K562 (cell line): ENCODE data around the gene ADCY9. TPM values are rescaled to one million over a fixed set of nuclear protein-coding genes. Genes with fewer than 3 reads are reported as not detected.

ENCODE experiments used
- ADNP ChIP-seq: fragments of 200-800 bp; sonication (Bioruptor generic); IDR thresholded peaks from 2 replicates; pipeline ENCODE4 v1.6.1; 2016; ENCODE audit warnings: missing genetic modification characterization, missing compliant biosample characterization
- CBX2 ChIP-seq: fragments of 200-600 bp; sonication (generic); IDR thresholded peaks from one replicate; pipeline ENCODE4 v1.6.1; 2012; ENCODE audit warnings: mild to moderate bottlenecking, low read length, inconsistent platforms; ENCODE audit not compliant: insufficient read depth, poor library complexity, severe bottlenecking
- CCNT2 ChIP-seq: IDR thresholded peaks from 2 replicates; pipeline ENCODE4 v1.6.1; 2011; ENCODE audit warnings: borderline replicate concordance, low read depth, mild to moderate bottlenecking, moderate library complexity, mixed read lengths, low read length; ENCODE audit not compliant: insufficient read length; ENCODE audit errors: extremely low read depth
- CTCF ChIP-seq, 3 experiments: IDR thresholded peaks in 2 of 3; conservative IDR thresholded peaks in 1 of 3; 2 replicates each; pipeline ENCODE4 v1.5.1; 2011 to 2012; ENCODE audit warnings: low read length in 3 of 3, mild to moderate bottlenecking in 3 of 3, control low read depth in 2 of 3, improper control_type of control experiment in 1 of 3, inconsistent platforms in 1 of 3, low read depth in 1 of 3, mixed read lengths in 1 of 3, moderate library complexity in 1 of 3; ENCODE audit not compliant: insufficient read depth in 2 of 3
- DACH1 ChIP-seq: fragments of 450-650 bp; IDR thresholded peaks from 2 replicates; pipeline ENCODE4 v1.6.1; 2018; ENCODE audit not compliant: partially characterized antibody
- POLR2G ChIP-seq: fragments of 200-400 bp; formaldehyde crosslinking; IDR thresholded peaks from 2 replicates; pipeline ENCODE4 v1.6.1; 2017; ENCODE audit warnings: low read depth, mild to moderate bottlenecking, antibody characterized with exemption, low read length, moderate library complexity
- SMARCA5 ChIP-seq: fragments of 450-650 bp; IDR thresholded peaks from 2 replicates; pipeline ENCODE4 v1.6.1; 2016
- SRSF9 ChIP-seq: fragments of 200-400 bp; formaldehyde crosslinking; IDR thresholded peaks from 2 replicates; pipeline ENCODE4 v1.6.1; 2017; ENCODE audit warnings: low read depth, low read length, borderline replicate concordance
- STAG1 ChIP-seq: sonication (generic); formaldehyde crosslinking; IDR thresholded peaks from 2 replicates; pipeline ENCODE4 v1.5.0; 2020; ENCODE audit warnings: missing genetic modification reagents, borderline replicate concordance
- TCFL5 ChIP-seq: fragments of 250-450 bp; sonication (Bioruptor Pico); conservative IDR thresholded peaks from 2 replicates; pipeline ENCODE4 v1.6.1; 2021; ENCODE audit warnings: mild to moderate bottlenecking, moderate library complexity, matching md5 sums
- ZC3H4 ChIP-seq: sonication (generic); formaldehyde crosslinking; IDR thresholded peaks from 2 replicates; pipeline ENCODE4 v1.9.0; 2021; ENCODE audit warnings: missing genetic modification reagents, borderline replicate concordance
- ZNF41 ChIP-seq: fragments of 250-450 bp; sonication (Bioruptor Pico); conservative IDR thresholded peaks from 2 replicates; pipeline ENCODE4 v1.4.0; 2020; ENCODE audit warnings: mild to moderate bottlenecking
- ZNF589 ChIP-seq: fragments of 200-800 bp; sonication (Bioruptor generic); IDR thresholded peaks from 2 replicates; pipeline ENCODE4 v1.6.1; 2016; ENCODE audit warnings: low read depth, missing genetic modification characterization, missing compliant biosample characterization
- ZNF766 ChIP-seq: fragments of 200-800 bp; sonication (Bioruptor generic); conservative IDR thresholded peaks from 2 replicates; pipeline ENCODE4 v1.6.1; 2016; ENCODE audit warnings: missing genetic modification characterization, missing compliant biosample characterization
- polyA plus RNA-seq, 8 experiments: library from polyadenylated mRNA; depleted of rRNA in 4 of 8; stranded (reverse) in 5 of 8; unstranded in 3 of 8; fragments of >200 nt; fragmentation: Nextera tagmentation in 2 of 8; fragmentation: Illumina TruSeq in 1 of 8; extraction: Ambion mirVana in 2 of 8; extraction: Trizol in 1 of 8; gene quantifications; 2 replicates each; pipeline versions ENCODE4 v1.2.1 to v1.2.3, GENCODE V29; 2011 to 2014; ENCODE audit warnings: inconsistent platforms in 1 of 8, missing spikeins in 1 of 8
- total RNA-seq, 7 experiments: library from RNA; depleted of rRNA in 6 of 7; stranded (reverse); fragments of >200 nt in 6 of 7; fragmentation: Illumina TruSeq in 2 of 7; extraction: Trizol in 2 of 7; gene quantifications; 2 replicates each; pipeline versions ENCODE4 v1.2.1 to v1.2.3, GENCODE V29; 2011 to 2021; ENCODE audit warnings: low replicate concordance in 1 of 7
- TF ChIP-seq, protein P1 (sequence below), 2 experiments: fragments of 150-350 bp in 1 of 2; IDR thresholded peaks; 2 replicates each; pipeline ENCODE4 v1.6.1; 2012 to 2016; ENCODE audit warnings: low read depth in 2 of 2, low read length in 2 of 2, mild to moderate bottlenecking in 1 of 2, moderate library complexity in 1 of 2
- TF ChIP-seq, protein P2 (sequence below): conservative IDR thresholded peaks from 2 replicates; pipeline ENCODE4 v1.6.1; 2011; ENCODE audit warnings: low read depth, mild to moderate bottlenecking, low read length; ENCODE audit not compliant: control insufficient read depth

ADCY9 gene
- total and polyA plus RNA-seq, 9 of the 15 experiments (the other 6 are each of a cell fraction or from before 2014, with no cell fraction given), result 0.03 to 0.29 (median 0.17) TPM

DNA sequence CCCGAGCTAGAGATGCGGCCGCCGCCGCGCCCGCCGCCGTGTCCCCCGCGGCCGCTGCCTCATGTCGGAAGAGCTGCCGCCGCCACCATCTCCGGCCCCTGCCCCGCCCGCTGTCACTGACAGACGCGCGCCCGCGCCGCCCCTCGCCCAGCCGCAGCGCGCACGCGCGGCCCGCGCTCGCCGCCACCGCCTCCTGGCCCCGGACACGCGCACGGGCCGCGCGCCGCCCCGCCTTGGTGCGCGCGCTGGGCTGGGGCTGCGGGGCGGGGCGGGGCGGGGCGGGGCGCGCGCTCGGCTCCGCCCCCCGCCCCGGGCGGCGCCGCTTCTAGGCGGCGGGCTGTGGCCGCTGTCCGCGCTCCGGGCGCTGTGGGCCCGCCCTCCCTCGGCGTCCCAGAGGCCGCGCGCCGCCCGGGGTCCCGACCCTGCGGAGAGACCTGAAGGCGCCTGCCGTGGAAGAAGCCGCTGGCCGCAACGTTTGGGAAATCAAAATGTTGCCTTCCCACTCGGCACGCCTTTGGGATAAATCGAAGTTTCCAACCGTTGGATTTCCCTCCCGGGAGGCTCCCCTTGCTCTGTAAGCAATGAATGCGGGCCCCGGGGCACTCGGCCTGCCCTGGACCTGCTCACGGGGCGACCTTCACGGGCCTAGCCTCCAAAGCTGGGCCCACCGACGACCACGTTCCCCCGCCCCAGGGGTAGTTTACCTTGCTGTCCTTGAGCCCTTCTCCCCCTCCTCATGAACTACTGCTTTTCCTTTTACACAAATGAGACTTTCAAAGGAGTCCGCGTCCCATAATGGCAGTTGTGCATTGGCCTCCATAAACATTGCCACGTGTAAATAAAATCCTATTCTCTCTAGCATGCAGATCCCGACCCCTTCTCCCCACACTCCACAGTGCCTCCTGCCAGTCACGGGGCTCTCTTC lies at the start of gene ADCY9 (continued):
- TF ChIP-seq TCFL5 (CRISPR knock-in tag) (no peak), SRSF9 (no peak), SMARCA5 (no peak), ZC3H4 (CRISPR knock-in tag) (no peak), POLR2G (peak; percentile 57), ZNF589 (CRISPR knock-in tag) (0 out of 2 replicates have a peak, but pooled peaks have one; percentile 63), ZNF41 (CRISPR knock-in tag) (no peak), ZNF766 (CRISPR knock-in tag) (0 out of 2 replicates have a peak, but pooled peaks have one; percentile 36), ADNP (tag) (no peak), STAG1 (CRISPR knock-in tag) (peak; percentile 42; the same call in 1 of the 2 replicates), CTCF (IDR thresholded peaks at IDR 0.05 in 2 of 3, conservative IDR thresholded peaks at IDR 0.05 in 1 of 3; ENCODE audit: insufficient read depth in 2 of 3, low read depth in 1 of 3, low read length in 3 of 3) (peak in 1 of 3 experiments; percentile 24; a peak in 1 of 6 replicates), CCNT2 (peak; percentile 20), DACH1 (no peak), CBX2 (no peak)
- TF ChIP-seq, protein P1, sequence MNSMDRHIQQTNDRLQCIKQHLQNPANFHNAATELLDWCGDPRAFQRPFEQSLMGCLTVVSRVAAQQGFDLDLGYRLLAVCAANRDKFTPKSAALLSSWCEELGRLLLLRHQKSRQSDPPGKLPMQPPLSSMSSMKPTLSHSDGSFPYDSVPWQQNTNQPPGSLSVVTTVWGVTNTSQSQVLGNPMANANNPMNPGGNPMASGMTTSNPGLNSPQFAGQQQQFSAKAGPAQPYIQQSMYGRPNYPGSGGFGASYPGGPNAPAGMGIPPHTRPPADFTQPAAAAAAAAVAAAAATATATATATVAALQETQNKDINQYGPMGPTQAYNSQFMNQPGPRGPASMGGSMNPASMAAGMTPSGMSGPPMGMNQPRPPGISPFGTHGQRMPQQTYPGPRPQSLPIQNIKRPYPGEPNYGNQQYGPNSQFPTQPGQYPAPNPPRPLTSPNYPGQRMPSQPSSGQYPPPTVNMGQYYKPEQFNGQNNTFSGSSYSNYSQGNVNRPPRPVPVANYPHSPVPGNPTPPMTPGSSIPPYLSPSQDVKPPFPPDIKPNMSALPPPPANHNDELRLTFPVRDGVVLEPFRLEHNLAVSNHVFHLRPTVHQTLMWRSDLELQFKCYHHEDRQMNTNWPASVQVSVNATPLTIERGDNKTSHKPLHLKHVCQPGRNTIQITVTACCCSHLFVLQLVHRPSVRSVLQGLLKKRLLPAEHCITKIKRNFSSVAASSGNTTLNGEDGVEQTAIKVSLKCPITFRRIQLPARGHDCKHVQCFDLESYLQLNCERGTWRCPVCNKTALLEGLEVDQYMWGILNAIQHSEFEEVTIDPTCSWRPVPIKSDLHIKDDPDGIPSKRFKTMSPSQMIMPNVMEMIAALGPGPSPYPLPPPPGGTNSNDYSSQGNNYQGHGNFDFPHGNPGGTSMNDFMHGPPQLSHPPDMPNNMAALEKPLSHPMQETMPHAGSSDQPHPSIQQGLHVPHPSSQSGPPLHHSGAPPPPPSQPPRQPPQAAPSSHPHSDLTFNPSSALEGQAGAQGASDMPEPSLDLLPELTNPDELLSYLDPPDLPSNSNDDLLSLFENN (IDR thresholded peaks at IDR 0.05; ENCODE audit: low read depth in 2 of 2, low read length in 2 of 2), result no peak
- TF ChIP-seq, protein P2, sequence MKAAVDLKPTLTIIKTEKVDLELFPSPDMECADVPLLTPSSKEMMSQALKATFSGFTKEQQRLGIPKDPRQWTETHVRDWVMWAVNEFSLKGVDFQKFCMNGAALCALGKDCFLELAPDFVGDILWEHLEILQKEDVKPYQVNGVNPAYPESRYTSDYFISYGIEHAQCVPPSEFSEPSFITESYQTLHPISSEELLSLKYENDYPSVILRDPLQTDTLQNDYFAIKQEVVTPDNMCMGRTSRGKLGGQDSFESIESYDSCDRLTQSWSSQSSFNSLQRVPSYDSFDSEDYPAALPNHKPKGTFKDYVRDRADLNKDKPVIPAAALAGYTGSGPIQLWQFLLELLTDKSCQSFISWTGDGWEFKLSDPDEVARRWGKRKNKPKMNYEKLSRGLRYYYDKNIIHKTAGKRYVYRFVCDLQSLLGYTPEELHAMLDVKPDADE, result no peak
